Measurements from ENCODE around the gene CXCL8. TPM values are rescaled to one million over a fixed set of nuclear protein-coding genes. Genes with fewer than 3 reads are reported as not detected.
A peak's percentile ranks its signal among the peaks of the same experiment; 100 is the strongest.

CXCL8 gene
- total and polyA plus RNA-seq, 2 experiments from 2014 or later, result 15.5 to 20.0 TPM

DNA sequence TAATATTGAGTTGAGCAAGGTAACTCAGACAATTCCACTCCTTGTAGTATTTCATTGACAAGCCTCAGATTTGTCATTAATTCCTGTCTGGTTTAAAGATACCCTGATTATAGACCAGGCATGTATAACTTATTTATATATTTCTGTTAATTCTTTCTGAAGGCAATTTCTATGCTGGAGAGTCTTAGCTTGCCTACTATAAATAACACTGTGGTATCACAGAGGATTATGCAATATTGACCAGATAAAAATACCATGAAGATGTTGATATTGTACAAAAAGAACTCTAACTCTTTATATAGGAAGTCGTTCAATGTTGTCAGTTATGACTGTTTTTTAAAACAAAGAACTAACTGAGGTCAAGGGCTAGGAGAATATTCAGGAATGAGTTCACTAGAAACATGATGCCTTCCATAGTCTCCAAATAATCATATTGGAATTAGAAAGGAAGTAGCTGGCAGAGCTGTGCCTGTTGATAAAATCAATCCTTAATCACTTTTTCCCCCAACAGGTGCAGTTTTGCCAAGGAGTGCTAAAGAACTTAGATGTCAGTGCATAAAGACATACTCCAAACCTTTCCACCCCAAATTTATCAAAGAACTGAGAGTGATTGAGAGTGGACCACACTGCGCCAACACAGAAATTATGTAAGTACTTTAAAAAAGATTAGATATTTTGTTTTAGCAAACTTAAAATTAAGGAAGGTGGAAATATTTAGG is 821 bp downstream of the CXCL8 start:
- Histone ChIP-seq H3K4me3 (peak overlapping the region; percentile 22), H3K79me2 (ENCODE audit: insufficient read depth) (no peaks in the 10 kb centered on the region), H3K4me1 (ENCODE audit: insufficient read depth) (peaks cover 20% of the 10 kb centered on the region), H3K36me3 (ENCODE audit: low read depth) (no peaks in the 10 kb centered on the region), H2AFZ (no peak overlapping the region), H3F3A (ENCODE audit: insufficient read depth) (peaks cover 36% of the 10 kb centered on the region), H3K4me2 (ENCODE audit: unreplicated experiment) (peak overlapping the region; percentile 25), H3K9me3 (ENCODE audit: low read depth) (no peaks in the 10 kb centered on the region), H4K20me1 (ENCODE audit: insufficient read depth) (no peaks in the 10 kb centered on the region), H3K27me3 (replicated peaks; ENCODE audit: insufficient read depth) (no peaks in the 10 kb centered on the region), H3K9me2 (ENCODE audit: insufficient read depth) (no peaks in the 10 kb centered on the region), H3K9ac (no peak overlapping the region), H3K27ac (no peak overlapping the region)
- no peak for TF ChIP-seq EZH2 (IDR thresholded peaks at IDR 0.05; ENCODE audit: insufficient read depth, poor library complexity, severe bottlenecking)
- no peak for TF ChIP-seq EZH2phosphoT487 (IDR thresholded peaks at IDR 0.05; ENCODE audit: insufficient read depth, low read depth)
- 51 to 52% methylated on average over 2 of the region's 2 CpGs for WGBS, 2 experiments (ENCODE audit: low coverage in 1 of 2, low lambda C conversion rate in 2 of 2, missing lambda C conversion rate in 2 of 2)
- no peak for DNase-seq
- in situ Hi-C loops (cut with MboI), result no loop called here

DNA sequence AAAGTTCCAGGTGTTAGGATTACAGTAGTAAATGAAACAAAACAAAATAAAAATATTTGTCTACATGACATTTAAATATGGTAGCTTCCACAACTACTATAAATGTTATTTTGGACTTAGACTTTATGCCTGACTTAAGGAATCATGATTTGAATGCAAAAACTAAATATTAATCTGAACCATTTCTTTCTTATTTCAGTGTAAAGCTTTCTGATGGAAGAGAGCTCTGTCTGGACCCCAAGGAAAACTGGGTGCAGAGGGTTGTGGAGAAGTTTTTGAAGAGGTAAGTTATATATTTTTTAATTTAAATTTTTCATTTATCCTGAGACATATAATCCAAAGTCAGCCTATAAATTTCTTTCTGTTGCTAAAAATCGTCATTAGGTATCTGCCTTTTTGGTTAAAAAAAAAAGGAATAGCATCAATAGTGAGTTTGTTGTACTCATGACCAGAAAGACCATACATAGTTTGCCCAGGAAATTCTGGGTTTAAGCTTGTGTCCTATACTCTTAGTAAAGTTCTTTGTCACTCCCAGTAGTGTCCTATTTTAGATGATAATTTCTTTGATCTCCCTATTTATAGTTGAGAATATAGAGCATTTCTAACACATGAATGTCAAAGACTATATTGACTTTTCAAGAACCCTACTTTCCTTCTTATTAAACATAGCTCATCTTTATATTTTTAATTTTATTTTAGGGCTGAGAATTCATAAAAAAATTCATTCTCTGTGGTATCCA is 1.6 kb downstream of the CXCL8 start:
- WGBS, 2 experiments (ENCODE audit: low coverage in 1 of 2, low lambda C conversion rate in 2 of 2, missing lambda C conversion rate in 2 of 2), result 19 to 62% methylated on average over 1 of the region's 1 CpG
- Histone ChIP-seq H2AFZ (no peak overlapping the region), H3K9ac (no peak overlapping the region), H3F3A (ENCODE audit: insufficient read depth) (peaks cover 36% of the 10 kb centered on the region), H3K4me3 (peak overlapping the region; percentile 22; the same call in 1 of the 2 replicates), H3K9me3 (ENCODE audit: low read depth) (no peaks in the 10 kb centered on the region), H4K20me1 (ENCODE audit: insufficient read depth) (no peaks in the 10 kb centered on the region), H3K27ac (no peak overlapping the region), H3K79me2 (ENCODE audit: insufficient read depth) (no peaks in the 10 kb centered on the region), H3K9me2 (ENCODE audit: insufficient read depth) (no peaks in the 10 kb centered on the region), H3K4me1 (ENCODE audit: insufficient read depth) (peaks cover 20% of the 10 kb centered on the region), H3K27me3 (replicated peaks; ENCODE audit: insufficient read depth) (no peaks in the 10 kb centered on the region), H3K36me3 (ENCODE audit: low read depth) (no peaks in the 10 kb centered on the region), H3K4me2 (ENCODE audit: unreplicated experiment) (peak overlapping the region; percentile 25)
- in situ Hi-C loops (cut with MboI), result no loop called here
- no peak for DNase-seq
- TF ChIP-seq EZH2 (IDR thresholded peaks at IDR 0.05; ENCODE audit: insufficient read depth, poor library complexity, severe bottlenecking), result no peak
- no peak for TF ChIP-seq EZH2phosphoT487 (IDR thresholded peaks at IDR 0.05; ENCODE audit: insufficient read depth, low read depth)

DNA sequence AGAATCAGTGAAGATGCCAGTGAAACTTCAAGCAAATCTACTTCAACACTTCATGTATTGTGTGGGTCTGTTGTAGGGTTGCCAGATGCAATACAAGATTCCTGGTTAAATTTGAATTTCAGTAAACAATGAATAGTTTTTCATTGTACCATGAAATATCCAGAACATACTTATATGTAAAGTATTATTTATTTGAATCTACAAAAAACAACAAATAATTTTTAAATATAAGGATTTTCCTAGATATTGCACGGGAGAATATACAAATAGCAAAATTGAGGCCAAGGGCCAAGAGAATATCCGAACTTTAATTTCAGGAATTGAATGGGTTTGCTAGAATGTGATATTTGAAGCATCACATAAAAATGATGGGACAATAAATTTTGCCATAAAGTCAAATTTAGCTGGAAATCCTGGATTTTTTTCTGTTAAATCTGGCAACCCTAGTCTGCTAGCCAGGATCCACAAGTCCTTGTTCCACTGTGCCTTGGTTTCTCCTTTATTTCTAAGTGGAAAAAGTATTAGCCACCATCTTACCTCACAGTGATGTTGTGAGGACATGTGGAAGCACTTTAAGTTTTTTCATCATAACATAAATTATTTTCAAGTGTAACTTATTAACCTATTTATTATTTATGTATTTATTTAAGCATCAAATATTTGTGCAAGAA is 2.3 kb downstream of the CXCL8 start:
- Histone ChIP-seq H3K9me3 (ENCODE audit: low read depth) (no peaks in the 10 kb centered on the region), H3K79me2 (ENCODE audit: insufficient read depth) (no peaks in the 10 kb centered on the region), H3K4me3 (no peak overlapping the region), H3K27me3 (replicated peaks; ENCODE audit: insufficient read depth) (no peaks in the 10 kb centered on the region), H3K4me2 (ENCODE audit: unreplicated experiment) (no peak overlapping the region), H3K27ac (no peak overlapping the region), H3K4me1 (ENCODE audit: insufficient read depth) (peaks cover 20% of the 10 kb centered on the region), H3K36me3 (ENCODE audit: low read depth) (no peaks in the 10 kb centered on the region), H2AFZ (no peak overlapping the region), H4K20me1 (ENCODE audit: insufficient read depth) (no peaks in the 10 kb centered on the region), H3F3A (ENCODE audit: insufficient read depth) (peaks cover 36% of the 10 kb centered on the region), H3K9ac (no peak overlapping the region), H3K9me2 (ENCODE audit: insufficient read depth) (no peaks in the 10 kb centered on the region)
- in situ Hi-C loops (cut with MboI), result no loop called here
- no peak for DNase-seq
- TF ChIP-seq EZH2 (IDR thresholded peaks at IDR 0.05; ENCODE audit: insufficient read depth, poor library complexity, severe bottlenecking) (no peak), EZH2phosphoT487 (IDR thresholded peaks at IDR 0.05; ENCODE audit: insufficient read depth, low read depth) (no peak)
- WGBS, 2 experiments (ENCODE audit: low coverage in 1 of 2, low lambda C conversion rate in 2 of 2, missing lambda C conversion rate in 2 of 2), result 76 to 80% methylated on average over 2 of the region's 2 CpGs

GRCh38 chr4:73743281-73743680 is 2.9 kb downstream of the CXCL8 start:
- no peaks in the 10 kb centered on the region for H3K27me3 ChIP-seq (replicated peaks; ENCODE audit: insufficient read depth)
- TF ChIP-seq EZH2phosphoT487 (IDR thresholded peaks at IDR 0.05; ENCODE audit: insufficient read depth, low read depth), result no peak
- TF ChIP-seq EZH2 (IDR thresholded peaks at IDR 0.05; ENCODE audit: insufficient read depth, poor library complexity, severe bottlenecking), result no peak
- no peak overlapping the region for H3K27ac ChIP-seq
- peaks cover 20% of the 10 kb centered on the region for H3K4me1 ChIP-seq (ENCODE audit: insufficient read depth)
- WGBS, 2 experiments (ENCODE audit: low coverage in 1 of 2, low lambda C conversion rate in 2 of 2, missing lambda C conversion rate in 2 of 2), result 98 to 100% methylated on average over 1 of the region's 1 CpG
- no peaks in the 10 kb centered on the region for H3K79me2 ChIP-seq (ENCODE audit: insufficient read depth)
- H3K9me3 ChIP-seq (ENCODE audit: low read depth), result no peaks in the 10 kb centered on the region
- no peak overlapping the region for H3K4me3 ChIP-seq
- H3K9ac ChIP-seq, result no peak overlapping the region
- H4K20me1 ChIP-seq (ENCODE audit: insufficient read depth), result no peaks in the 10 kb centered on the region
- no peak overlapping the region for H3K4me2 ChIP-seq (ENCODE audit: unreplicated experiment)
- peaks cover 36% of the 10 kb centered on the region for H3F3A ChIP-seq (ENCODE audit: insufficient read depth)
- H3K36me3 ChIP-seq (ENCODE audit: low read depth), result no peaks in the 10 kb centered on the region
- H3K9me2 ChIP-seq (ENCODE audit: insufficient read depth), result no peaks in the 10 kb centered on the region
- in situ Hi-C loops (cut with MboI), result no loop called here
- no peak overlapping the region for H2AFZ ChIP-seq
- DNase-seq, result no peak

All from GM23248 (cell line).